Suprapubic skin (tissue), 4 donors: Measurements from ENCODE around the gene TRIM65. TPM values are rescaled to one million over a fixed set of nuclear protein-coding genes. Genes with fewer than 3 reads are reported as not detected.

ENCODE experiments used
- DNase-seq, 2 donors: peaks; one replicate each; pipeline ENCODE4 v3.0.0-alpha.2; 2019; ENCODE audit warnings: low spot score in 2 of 2
- H3K27ac ChIP-seq: fragments of 200-600 bp; sonication (generic); one replicate; pipeline ENCODE4 v1.5.1; 2019
- H3K27me3 ChIP-seq: fragments of 200-600 bp; sonication (generic); one replicate; pipeline ENCODE4 v1.5.1; 2019
- H3K36me3 ChIP-seq: fragments of 200-600 bp; sonication (generic); one replicate; pipeline ENCODE4 v1.5.1; 2019
- H3K4me1 ChIP-seq: fragments of 200-600 bp; sonication (generic); one replicate; pipeline ENCODE4 v1.5.1; 2019
- H3K4me3 ChIP-seq: fragments of 200-600 bp; sonication (generic); one replicate; pipeline ENCODE4 v1.5.1; 2019; ENCODE audit warnings: mild to moderate bottlenecking
- H3K9me3 ChIP-seq: fragments of 200-600 bp; sonication (generic); one replicate; pipeline ENCODE4 v1.5.1; 2019
- CTCF ChIP-seq, 2 donors: fragments of 200-600 bp in 1 of 2; fragments of 450-650 bp in 1 of 2; sonication (generic) in 1 of 2; IDR thresholded peaks; one replicate each; pipeline ENCODE4 v1.5.1; 2016 to 2019; ENCODE audit warnings: antibody characterized with exemption in 2 of 2, mild to moderate bottlenecking in 1 of 2, moderate library complexity in 1 of 2
- EP300 ChIP-seq: sonication (generic); formaldehyde crosslinking; IDR thresholded peaks from one replicate; pipeline ENCODE4 v1.6.1; 2017; ENCODE audit warnings: antibody characterized with exemption
- POLR2A ChIP-seq, 2 donors: fragments of 450-650 bp; IDR thresholded peaks; one replicate each; pipeline ENCODE4 v1.6.1; 2017; ENCODE audit warnings: antibody characterized with exemption in 2 of 2, mild to moderate bottlenecking in 2 of 2, moderate library complexity in 2 of 2
- POLR2AphosphoS5 ChIP-seq, 3 donors: sonication (generic); formaldehyde crosslinking; IDR thresholded peaks; one replicate each; pipeline ENCODE4 v1.6.1; 2017; ENCODE audit warnings: antibody characterized with exemption in 3 of 3
- WGBS: methylation state at CpG from one replicate; pipeline ENCODE4 v1.1.5; 2018; 5-methylcytosine and 5-hydroxymethylcytosine counted together
- total RNA-seq, 4 donors: library from RNA; depleted of rRNA; stranded (reverse); fragments of >200 nt; gene quantifications; one replicate each; pipeline ENCODE4 v1.1.0, GENCODE V29; 2016

The TRIM65 gene
- total RNA-seq, 4 donors from 2014 or later: 22.5 to 44.6 (median 32.1) TPM

GRCh38 chr17:75849724-75850123 is 47.0 kb downstream of the TRIM65 start:
- H3K27ac ChIP-seq: no peak overlapping the region
- WGBS: 83% methylated on average over 7 of the region's 9 CpGs
- H3K36me3 ChIP-seq: peaks cover 61% of the 10 kb centered on the region
- DNase-seq: no peak
- no peaks in the 10 kb centered on the region for H3K9me3 ChIP-seq
- peaks cover 79% of the 10 kb centered on the region for H3K4me1 ChIP-seq
- H3K4me3 ChIP-seq: no peak overlapping the region
- TF ChIP-seq CTCF (IDR thresholded peaks at IDR 0.05): no peak
- no peak for TF ChIP-seq POLR2A (IDR thresholded peaks at IDR 0.05)
- TF ChIP-seq EP300: no peak
- no peak for TF ChIP-seq POLR2AphosphoS5 (IDR thresholded peaks at IDR 0.05)
- no peaks in the 10 kb centered on the region for H3K27me3 ChIP-seq

- 80% methylated on average over 11 of the region's 11 CpGs for WGBS
- Histone ChIP-seq H3K27me3 (no peaks in the 10 kb centered on the region), H3K4me3 (no peak overlapping the region), H3K9me3 (no peaks in the 10 kb centered on the region), H3K4me1 (peaks cover 79% of the 10 kb centered on the region), H3K36me3 (peaks cover 61% of the 10 kb centered on the region), H3K27ac (peak overlapping the region; percentile 9)
- DNase-seq: no peak
- no peak for TF ChIP-seq EP300
- TF ChIP-seq POLR2A (IDR thresholded peaks at IDR 0.05): no peak
Measured at GRCh38 chr17:75849279-75849646, 47.5 kb downstream of the TRIM65 start.

GRCh38 chr17:75848523-75849278 is 48.0 kb downstream of the TRIM65 start:
- Histone ChIP-seq H3K27ac (peak overlapping the region; percentile 9), H3K36me3 (peaks cover 61% of the 10 kb centered on the region), H3K27me3 (no peaks in the 10 kb centered on the region), H3K9me3 (no peaks in the 10 kb centered on the region), H3K4me3 (no peak overlapping the region), H3K4me1 (peaks cover 78% of the 10 kb centered on the region)
- DNase-seq: peak in 1 of 2 donors; percentile 86
- 21% methylated on average over 14 of the region's 16 CpGs for WGBS
- TF ChIP-seq POLR2AphosphoS5 (IDR thresholded peaks at IDR 0.05) (no peak), CTCF (IDR thresholded peaks at IDR 0.05) (peak; percentile 57 to 74)

GRCh38 chr17:75847614-75848522 is 48.9 kb downstream of the TRIM65 start:
- no peak for DNase-seq
- Histone ChIP-seq H3K4me1 (peaks cover 70% of the 10 kb centered on the region), H3K27me3 (no peaks in the 10 kb centered on the region), H3K27ac (peak overlapping the region; percentile 30), H3K36me3 (peaks cover 61% of the 10 kb centered on the region), H3K9me3 (no peaks in the 10 kb centered on the region), H3K4me3 (no peak overlapping the region)
- TF ChIP-seq POLR2AphosphoS5 (IDR thresholded peaks at IDR 0.05) (no peak), CTCF (IDR thresholded peaks at IDR 0.05) (no peak), EP300 (no peak), POLR2A (IDR thresholded peaks at IDR 0.05) (no peak)
- WGBS: 80% methylated on average over 25 of the region's 25 CpGs

- Histone ChIP-seq H3K4me1 (peaks cover 63% of the 10 kb centered on the region), H3K36me3 (peaks cover 58% of the 10 kb centered on the region), H3K9me3 (no peaks in the 10 kb centered on the region), H3K4me3 (no peak overlapping the region), H3K27ac (peak overlapping the region; percentile 86), H3K27me3 (no peaks in the 10 kb centered on the region)
- 84% methylated on average over 20 of the region's 34 CpGs for WGBS
- DNase-seq: peak; percentile 69 to 74
- TF ChIP-seq POLR2A (IDR thresholded peaks at IDR 0.05): no peak
- TF ChIP-seq POLR2AphosphoS5 (IDR thresholded peaks at IDR 0.05): no peak
- no peak for TF ChIP-seq EP300
- no peak for TF ChIP-seq CTCF (IDR thresholded peaks at IDR 0.05)
Measured at GRCh38 chr17:75846692-75847613, 49.8 kb downstream of the TRIM65 start.
